ENCODE data around the gene C11orf54.
"Not testable (repeated sequence)": the region's sequence is repeated elsewhere in the genome, so short reads cannot be mapped to it uniquely, and the experiment has no call there.

Gene C11orf54

DNA sequence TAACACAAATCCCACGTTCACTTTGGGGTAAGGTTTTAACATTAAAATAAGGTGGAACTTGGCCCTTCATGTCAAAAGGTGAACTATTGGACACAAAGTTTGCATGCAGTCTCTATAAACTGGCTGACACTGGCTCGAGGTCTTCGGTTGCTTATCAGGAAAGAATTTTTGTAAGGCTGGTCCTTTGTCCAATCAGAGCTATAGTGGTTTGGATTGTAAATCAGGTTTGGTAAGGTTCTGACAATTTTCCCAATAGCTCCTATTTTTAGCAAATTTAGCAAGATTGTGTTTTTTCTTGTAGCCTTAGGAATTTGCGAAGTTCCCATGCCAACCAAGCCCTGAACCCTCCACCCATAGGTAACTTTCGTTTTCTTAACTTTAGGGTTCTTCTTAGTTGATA is 25.0 kb downstream of the C11orf54 start:
- DNase-seq (ENCODE audit: low spot score): no peak

DNA sequence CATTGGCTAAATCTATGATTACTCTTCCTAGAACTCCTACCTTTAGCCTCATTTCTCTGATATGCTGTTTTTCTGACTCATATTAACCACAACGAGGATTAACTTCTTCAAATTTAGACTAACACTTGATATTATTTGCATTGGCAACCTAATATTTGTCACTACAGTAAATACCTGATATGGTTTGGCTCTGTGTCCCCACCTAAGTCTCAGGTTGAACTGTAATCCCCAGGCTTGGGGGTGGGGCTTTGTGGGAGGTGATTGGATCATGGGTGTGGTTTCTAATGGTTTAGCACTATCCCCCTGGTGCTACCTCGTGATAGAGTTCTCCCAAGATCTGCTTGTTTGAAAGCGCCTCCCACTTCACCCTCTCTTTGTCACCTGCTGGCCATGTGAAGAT is 25.5 kb downstream of the C11orf54 start:
- DNase-seq (ENCODE audit: low spot score): no peak

DNA sequence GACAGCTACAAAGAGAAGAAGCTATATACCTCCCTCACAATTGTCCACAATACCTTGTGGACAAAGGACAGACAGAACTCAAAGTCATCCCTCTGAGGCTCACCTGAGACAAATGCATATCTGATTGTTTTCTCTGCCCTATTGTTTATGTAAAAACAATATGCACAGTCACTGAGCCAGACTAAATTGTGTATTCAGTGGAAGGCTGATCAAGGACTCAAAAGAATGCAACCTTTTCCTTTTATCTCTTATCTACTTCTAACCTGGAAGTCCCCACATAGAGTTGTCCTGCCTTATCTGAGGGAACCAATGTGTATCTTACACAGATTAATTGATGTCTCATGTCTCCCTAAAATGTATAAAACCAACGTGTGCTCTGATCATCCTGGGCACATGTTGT is 28.7 kb downstream of the C11orf54 start:
- DNase-seq (ENCODE audit: low spot score): no peak

DNA sequence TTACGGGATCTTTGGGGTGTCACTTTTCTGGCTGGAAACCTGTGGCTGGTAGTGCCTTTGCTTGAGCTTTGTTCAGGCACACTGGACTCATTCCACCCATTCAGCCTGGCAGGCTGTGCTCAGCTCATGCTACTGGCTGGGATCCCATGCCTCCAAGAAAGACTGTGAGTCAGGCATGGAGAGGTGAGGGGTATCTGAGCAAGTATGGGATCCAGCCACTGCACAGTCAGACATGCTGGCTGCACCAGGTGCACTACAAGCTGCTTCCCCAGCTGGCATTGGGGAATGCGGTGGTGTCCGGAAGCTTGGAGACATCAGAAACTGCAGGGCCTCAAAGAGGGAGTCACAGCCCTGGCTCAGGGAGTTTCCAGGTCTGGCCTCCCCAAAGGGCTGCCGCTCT is 30.7 kb downstream of the C11orf54 start:
- DNase-seq (ENCODE audit: low spot score): no peak

DNA sequence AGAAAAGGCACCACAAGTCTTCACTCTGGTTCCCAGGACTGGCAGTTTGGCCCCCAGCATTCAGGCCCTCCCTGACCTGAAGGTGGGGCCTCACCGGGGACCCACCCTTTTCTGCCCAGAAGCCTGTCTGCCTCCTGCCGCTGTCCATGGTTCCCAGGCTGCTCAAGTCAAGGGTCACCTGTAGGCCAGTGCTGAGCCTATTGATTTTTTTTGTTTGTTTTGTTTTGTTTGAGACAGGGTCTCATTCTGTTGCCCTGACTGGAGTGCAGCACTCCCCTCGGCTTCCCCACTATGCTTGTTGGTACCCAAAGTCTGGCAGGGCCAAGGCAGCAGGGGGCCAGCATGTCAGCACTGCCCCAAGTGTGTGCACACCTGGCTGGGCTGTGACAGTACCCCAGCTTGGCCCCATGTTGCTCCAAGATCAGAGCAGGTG is 31.6 kb downstream of the C11orf54 start:
- no peak for DNase-seq (ENCODE audit: low spot score)

DNA sequence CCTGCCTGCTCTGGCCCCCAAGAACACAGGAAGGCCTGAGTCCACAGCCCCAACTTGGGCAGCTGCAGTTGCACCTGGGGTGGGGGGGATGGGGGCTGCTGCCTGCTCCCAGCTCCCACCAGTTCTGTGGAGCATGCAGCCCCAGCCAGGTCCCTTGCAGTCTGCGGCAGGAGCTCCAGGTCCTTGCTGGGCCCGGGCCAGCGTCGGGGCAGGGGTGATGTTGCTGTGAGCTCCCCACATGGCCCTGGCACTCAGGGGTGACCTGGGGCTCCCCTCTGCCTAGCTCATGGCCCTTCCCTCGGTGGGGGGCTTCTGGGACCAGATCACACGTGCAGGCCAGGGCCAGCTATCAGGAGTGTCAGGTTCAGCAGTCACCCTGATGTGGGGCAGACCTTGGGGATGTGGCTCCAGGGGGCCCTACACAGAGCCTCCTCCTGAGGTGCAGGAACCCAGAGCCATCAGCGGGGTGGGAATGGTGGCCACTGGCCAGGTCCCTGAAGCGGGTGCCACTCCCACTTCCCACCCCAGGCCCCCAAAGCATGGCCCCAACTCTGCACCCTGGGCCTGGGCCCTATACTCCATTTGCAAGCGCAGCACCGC is 32.2 kb downstream of the C11orf54 start:
- DNase-seq (ENCODE audit: low spot score): no peak

DNA sequence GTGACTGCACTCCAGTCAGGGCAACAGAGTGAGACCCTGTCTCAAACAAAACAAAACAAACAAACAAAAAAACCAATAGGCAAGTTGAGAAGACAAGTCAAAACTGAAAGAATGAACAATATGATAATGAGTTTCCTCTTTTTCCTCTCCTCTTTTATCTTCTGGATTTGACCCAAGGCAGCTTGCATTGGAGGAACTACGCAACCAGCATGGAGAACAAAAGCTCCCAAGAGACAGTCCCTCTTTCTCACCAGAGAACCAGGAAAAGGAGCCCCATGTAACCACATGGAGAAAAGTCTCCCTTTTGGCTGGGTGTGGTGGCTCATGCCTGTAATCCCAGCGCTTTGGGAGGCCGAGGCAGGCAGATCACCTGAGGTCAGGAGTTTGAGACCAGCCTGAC is 33.1 kb downstream of the C11orf54 start:
- DNase-seq (ENCODE audit: low spot score): not testable (repeated sequence)

DNA sequence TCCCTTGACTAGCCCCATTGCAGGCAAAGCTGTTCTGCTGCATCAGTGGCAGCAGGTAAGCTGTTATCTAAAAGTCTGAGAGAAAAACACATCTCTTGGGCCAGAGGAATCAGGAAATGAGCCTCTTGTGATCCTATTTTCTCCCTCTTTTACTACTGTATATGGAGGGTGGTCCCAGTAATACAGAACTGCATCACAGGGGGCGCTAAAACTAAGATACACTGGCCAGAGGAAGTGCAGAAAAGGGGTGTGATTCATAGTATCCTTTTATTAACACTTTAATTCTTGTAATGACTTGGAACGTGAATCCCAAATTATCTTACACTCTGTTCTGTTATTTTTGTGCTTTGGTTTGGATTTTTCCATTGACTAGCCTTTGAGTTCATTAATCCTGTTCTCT is 33.8 kb downstream of the C11orf54 start:
- DNase-seq (ENCODE audit: low spot score): peak; percentile 40

DNA sequence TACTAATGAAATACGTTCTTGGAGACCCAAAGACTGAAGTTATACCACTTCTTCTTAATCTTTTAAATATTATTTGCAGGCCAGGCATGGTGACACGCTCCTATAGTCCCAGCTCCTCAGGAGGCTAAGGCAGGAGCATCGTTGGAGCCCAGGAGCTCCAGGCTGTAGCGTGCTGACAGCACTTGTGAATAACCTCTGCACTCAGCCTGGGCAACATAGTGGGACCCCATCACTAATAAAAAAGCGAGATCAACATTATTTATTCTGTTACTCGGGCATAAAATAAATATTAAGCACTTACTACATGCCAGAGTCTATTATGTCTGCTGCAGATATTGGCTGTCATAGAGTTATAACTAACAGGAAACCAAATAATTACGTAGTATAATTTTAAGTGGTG is 41.9 kb downstream of the C11orf54 start:
- no peak for DNase-seq (ENCODE audit: low spot score)

DNA sequence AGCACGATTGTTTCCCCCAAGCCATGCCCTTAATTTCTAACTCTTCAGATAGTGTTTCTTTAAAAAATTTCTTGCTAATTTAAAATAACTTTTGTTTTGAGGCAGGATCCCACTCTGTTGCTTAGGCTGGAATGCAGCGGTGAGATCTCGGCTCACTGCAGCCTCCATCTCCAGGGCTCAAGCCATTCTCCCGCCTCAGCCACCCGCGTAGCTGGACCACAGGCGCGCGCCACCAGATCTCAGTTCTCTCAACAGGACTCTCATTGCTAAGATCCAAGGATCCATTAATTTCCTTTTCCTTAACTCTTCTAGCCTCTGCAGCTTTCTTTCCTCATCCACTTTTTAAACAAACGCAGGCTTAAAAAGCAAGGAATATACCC is 42.3 kb downstream of the C11orf54 start:
- DNase-seq (ENCODE audit: low spot score): no peak

DNA sequence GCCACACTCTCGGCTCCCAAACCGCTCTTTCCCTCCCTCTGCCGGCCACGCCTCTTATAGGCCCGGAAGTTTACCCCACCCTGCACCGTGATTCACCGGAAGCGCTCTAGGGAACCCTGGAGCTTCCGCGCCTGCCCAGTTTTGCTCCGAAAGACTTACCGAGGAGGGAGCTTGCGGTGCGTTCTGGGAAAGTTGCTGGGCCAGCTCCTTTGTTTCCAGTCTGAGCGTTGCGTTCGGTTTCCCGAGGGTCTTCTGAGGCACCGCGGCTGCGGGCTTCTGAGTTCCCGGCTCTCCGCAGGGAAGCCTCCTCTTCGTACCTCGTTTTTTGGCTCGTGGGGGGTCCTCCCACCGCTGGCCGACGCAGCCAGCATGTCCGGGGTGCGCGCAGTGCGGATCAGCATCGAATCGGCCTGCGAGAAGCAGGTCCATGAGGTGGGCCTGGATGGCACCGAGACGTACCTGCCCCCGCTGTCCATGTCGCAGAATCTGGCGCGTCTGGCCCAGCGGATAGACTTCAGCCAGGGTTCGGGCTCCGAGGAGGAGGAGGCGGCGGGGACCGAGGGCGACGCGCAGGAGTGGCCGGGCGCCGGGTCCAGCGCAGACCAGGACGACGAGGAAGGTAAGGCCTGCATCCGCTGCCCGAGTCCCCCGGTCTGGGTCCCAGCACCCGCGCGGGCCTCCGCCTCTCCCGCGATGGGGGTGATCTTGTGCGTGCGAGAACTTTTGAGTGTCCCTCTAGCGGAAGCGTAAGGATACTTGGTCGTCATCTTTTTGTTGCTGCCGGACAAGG is 42.9 kb downstream of the C11orf54 start, which contains the start of gene MED17:
MED17 (plus strand) TSS at position 138 of the 790 bp plus-strand sequence; CDS start at position 370, 232 bp downstream.
- DNase-seq (ENCODE audit: low spot score): peak; percentile 94

DNA sequence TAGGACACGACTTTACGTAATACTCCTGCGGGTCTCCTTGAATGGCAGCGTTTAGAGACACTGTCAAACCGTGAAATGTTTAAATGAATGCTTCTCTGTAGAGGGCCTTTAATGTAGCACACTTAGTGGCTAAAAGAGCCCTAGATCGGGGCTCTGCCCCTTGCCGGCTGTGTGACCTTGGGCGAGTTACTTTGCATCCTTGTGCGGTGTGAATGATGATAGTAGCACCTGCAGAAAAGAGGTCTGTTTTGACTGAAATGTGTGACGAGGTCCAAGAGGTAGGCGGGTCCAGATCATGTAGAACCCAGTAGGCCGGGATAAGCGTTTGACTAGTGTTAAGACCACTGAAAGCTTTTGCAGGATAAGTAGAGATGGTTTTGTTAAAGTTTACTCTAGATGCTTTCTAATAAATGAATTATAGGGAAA is 43.5 kb downstream of the C11orf54 start:
- DNase-seq (ENCODE audit: low spot score): peak; percentile 81

DNA sequence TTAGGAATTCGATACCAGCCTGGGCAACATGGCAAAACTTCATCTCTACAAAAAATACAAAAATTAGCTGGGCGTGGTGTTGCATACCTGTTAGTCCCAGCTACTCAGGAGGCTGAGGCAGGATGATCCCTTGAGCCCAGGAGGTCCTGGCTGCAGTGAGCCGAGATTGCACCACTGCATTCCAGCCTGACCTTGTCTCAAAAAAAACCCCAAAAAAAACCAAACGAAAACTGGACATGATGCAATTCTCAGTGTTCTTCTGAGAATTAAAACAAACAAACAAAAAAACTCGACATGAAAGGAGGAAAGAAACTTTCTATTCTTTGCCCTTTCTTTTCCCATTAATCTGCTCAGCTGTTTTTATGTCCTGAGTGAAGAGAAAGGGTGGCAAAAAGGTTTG is 50.0 kb downstream of the C11orf54 start:
- DNase-seq (ENCODE audit: low spot score): no peak

DNA sequence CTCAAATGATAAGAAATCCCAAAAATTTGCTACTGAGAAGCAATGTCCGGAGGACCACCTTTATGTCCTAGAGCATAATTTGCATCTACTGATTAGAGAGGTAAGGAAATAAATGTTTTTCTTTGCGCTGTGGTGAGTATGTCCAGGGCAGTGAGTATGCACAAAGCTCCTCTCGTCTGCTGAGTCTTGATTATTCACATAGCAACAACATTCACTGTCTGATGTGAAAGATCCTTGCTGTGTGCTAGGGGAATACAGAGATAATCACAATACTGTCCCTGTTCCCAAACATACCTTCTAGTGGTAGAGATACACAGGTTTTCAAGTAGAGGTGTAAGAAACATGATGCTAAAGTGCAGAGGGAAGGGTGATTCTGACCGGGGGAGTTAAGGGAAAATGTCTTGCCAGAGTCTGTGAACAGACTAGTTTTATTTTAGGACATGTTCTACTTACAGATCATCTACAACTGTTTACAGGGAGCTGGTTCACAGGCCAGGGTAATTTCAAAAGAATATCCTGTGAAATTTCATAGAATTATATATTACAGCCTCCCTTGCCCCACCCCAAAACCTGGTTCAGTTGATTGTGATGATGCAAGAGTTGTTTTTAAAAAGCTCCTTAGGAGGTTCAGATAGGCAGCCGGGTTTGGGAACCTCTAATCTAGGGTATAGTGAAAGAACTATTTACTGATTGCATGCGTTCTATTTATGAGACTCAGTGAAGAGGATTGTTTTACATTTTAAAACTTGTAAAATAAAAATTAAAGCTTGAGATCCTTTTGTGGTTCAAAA is 55.2 kb downstream of the C11orf54 start:
- DNase-seq (ENCODE audit: low spot score): no peak

DNA sequence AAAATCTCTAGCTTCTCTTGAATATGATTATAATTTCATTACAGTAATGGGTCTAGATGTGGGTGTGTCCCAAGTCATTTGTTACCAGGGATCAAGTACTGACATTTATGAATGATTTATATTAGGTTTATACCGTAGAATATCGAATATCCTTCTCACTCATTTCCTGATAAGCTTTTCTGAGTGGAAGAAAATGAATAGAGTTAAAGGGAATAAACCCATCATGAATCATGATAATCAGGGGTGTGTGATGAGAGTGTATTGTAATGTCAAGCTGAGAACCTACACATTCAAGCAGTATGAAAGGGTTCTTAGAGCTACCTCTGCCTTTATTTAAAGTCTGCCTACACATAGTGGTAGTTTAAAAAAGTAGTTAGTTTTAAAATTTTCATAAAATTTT is 59.9 kb downstream of the C11orf54 start:
- DNase-seq (ENCODE audit: low spot score): no peak

DNA sequence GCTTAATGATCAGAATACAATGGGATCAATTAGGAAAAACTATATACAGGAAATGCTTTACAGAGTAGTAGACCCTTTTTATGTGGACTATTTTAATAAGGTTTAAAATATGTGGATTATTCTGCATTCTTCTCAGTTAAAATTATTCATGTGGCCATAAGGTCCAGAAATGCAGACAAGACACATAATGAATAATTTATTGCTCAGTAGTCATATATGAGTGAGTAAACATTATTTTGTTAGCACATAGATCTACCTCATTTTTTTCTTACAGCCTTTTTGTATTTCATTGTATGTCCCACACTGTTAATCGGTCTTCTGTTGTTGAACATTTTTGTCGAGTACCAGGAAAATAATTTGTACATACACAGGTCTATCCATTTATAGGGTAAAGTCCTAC is 63.4 kb downstream of the C11orf54 start:
- no peak for DNase-seq (ENCODE audit: low spot score)

DNA sequence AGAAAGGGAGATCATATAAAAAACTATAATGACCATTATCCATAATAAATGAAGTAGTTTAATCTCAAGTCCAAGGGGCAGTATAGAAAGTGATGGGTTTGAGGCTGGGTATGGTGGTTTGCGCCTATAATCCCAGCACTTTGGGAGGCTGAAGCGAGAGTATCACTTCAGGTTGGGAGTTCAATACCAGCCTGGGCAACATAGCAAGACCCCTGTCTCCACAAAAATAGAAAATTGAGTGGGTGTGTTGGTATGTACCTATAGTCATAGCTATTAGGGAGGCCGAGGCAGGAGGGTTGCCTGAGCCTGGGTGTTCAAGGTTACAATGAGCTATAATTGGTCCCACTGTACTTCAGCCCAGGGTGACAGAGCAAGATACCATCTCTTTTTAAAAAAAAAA is 66.5 kb downstream of the C11orf54 start:
- DNase-seq (ENCODE audit: low spot score): no peak

DNA sequence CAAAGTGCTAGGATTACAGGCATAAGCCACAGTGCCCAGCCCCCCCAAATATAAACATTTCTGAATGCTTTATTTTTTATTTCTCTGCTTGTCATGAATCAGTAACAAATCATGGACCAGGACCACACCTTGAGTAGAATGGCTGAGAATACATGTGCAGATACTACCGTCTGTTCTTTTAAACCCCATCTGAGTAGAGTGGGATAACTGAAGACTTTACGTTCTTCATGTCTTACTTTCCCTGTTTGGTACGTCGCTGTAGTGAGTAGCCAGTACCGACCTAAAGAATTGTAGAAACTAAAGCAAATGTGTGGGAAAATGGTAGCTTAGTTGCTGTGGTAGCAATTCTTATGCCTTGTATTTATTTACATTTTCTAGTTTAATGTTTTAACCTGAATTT is 72.5 kb downstream of the C11orf54 start:
- DNase-seq (ENCODE audit: low spot score): no peak
